ENCODE results near the gene SPTB.

SPTB gene

DNA sequence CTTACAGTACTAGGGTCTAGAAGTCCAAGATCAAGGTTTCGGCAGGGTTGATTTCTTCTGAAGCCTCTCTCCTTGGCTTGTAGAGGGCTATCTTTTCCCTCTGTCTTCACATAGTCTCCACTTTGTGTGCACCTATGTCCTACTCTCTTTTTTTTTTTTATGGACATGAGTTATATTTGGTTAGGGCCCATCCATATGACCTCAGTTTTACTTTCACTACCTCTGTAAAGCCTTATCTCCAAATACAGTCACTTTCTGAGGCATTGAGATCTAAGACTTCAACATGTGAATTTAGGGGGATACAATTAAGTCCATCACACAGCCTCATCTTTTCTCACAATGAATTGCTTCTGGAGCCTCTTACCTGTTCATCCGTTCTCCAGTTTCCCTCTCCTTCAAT lies 5.9 kb upstream of the SPTB start:
- no peak for DNase-seq (ENCODE audit: low read depth)

DNA sequence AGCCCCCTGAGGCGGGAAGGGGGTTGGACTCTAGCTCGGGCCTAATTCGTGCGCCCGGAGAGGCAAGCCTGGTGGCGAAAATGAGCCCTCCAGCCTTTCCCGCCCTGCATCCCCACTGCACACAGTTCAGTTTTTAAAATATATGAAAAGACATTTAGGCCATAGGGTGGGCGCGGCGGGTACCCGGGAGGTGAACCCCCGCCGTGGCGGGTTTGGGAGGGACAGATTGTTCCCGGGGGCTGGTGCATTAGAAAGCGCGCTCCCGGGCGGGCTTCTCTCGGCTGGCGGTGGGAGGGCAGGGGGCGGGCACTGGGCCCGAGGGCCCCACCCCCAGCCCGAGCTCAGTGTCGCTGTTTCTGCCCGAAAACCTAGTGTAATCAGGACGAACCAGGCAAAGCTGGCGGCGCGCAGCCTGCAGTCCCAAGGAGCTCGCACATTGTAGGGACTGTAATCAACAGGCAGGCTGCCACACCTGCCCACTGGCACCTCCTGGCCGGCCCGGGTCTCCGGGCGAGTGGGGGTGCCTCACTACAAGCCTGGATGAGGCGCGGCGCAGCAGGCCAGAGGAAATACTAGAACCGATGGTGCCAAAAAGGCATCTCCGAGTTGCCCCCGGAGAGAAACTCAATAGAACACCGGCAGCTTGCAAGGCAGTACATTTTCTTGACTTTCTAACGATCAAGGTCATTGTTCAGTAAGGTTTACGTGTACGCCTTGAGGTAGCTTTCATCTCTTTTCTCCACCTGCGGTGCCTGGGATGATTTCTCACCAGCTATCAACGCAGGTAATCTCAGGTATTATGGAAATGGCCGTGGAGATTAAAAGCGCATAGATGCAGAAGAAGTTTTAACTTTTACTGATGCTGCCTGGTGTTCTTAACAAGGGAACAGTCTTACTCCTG lies 764 bp upstream of the SPTB start:
- no peak for DNase-seq (ENCODE audit: low read depth)

DNA sequence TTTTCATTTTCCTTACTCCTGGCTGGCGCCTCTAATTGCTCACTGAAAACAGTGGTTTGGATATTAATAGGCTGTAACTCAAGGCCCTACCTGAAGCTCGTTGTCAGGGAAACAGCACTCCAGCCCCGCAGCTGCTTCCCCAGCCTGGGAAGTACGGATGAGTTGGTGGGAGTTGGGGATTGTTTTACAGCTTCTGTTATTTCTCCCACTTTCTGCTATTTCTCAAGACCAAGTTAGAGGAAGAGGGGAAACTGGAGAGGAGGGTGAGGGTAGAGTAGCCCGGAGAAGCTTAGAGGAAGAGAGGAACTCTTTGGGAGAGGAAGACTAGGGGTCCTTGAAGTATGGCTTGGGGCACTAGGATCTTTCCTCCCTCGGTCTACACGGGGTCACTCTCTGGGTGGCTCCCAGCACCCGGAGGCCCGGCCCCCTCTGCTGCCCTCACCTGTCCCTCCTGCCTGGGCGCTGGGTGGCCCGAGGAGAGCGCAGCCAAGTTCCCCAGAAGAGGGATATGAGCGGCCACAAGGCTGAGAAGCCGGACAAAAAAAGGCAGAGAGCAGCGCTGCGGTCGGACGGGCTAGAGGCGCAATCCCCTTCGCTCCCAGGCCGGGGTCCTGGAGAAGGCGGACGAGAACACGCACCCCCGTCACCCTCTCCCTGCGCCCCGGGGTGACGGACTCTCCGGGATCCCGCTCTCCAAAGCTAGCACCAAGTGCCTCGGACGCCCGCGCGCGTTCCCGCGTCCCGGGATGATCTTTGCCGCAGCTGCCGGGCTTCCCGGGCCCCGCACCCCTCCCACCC lies 671 bp downstream of the SPTB start:
- no peak for DNase-seq (ENCODE audit: low read depth)

DNA sequence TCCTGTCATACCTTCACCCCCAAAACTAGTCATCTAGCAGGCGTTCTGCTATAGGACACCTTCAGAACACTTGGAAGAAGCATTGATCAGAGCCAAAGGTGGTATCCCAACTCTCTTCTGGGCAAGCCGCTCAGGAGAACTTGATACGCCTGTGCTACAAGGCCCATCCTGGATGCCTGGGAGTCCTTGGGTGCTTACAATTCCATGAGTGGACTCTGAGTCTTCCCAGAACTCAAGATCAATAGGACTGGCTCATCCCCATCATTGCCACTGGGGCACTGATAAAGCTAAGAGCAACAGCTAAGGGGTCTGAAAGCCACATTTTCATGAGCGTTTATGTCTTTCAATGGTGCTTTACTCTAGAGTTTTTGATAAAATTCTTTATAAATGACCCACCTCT lies 1.9 kb downstream of the SPTB start:
- DNase-seq (ENCODE audit: low read depth) = no peak

DNA sequence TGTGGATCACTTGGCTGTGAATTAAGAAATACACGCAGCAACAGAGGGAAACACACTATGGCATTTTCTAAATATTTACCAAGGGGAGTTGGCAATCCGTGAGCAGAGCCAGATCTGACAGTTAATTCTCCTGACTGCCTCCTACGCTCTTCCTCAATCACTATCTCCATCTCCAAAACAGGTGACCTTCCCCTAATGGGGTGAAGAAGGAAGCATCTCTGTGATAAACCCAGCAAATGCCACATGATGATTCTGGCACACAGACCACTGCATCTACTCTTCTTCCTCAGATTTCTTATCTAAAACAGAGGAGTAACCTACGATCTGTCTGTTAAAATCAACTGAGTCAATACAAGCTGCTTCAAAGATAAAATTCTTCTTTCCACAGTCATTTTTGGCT lies 4.4 kb downstream of the SPTB start:
- DNase-seq (ENCODE audit: low read depth) = no peak

GRCh38 chr14:64873506-64874219 lies 6.0 kb downstream of the SPTB start:
- no peak for DNase-seq (ENCODE audit: low read depth)

- DNase-seq (ENCODE audit: low read depth) = no peak
These were observed 8.4 kb downstream of the SPTB start for GRCh38 chr14:64871344-64871743.

DNA sequence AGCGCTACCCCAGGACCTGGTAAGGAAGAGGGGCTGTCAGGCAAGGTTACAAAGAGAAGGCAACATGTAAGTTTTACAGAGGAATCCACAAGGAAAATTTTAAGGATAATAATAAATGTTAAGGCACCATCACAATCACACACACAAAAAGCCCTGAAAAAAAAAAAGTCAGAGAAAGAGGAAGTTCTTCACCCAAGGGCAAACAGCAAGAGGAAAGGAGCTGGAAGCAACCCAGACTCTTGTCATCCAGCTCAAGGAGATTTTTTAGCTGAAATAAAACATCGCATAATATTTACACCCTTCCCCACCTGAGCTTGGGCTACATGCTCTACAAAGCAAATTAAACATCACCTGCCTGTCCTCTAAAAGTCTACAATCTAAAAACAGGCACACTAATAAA lies 9.5 kb downstream of the SPTB start:
- no peak for DNase-seq (ENCODE audit: low read depth)

DNA sequence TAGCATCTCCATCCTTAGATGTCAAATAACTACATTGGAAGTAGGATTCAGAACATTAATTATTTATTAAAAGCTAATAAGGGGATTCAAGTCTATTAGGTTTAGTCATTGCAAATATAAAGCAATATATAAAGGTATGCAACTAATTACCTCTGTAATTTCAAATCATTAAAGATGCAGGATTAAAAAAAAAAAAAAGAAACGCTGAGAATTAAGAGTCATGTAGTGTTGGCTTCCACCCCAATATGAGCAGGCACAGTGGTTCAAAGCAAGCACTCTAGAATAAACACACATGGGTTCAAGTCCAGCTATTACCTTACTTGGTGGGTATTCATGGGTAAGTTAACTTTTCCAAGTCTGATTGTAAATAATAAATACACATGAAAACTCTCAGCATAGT lies 10.9 kb downstream of the SPTB start:
- no peak for DNase-seq (ENCODE audit: low read depth)

DNA sequence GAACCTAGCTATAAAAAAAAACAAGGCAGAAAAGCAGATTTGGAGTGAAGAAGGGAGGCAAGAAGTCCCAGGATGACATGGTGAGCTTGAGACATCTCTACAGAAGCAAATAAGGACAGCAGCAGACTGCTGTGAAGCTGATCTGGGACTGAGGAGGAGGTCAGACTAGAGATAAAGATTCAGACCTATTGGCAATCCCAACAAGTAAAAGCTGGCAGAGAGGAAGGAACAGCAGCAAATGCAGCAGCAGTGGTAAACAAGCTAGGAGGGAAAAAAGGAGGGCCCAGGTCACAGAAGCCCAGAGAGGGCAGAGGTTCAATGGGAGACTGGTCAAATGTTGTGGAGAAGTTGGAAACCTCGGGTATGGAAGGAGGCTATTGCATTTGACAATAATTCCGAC lies 11.3 kb downstream of the SPTB start:
- no peak for DNase-seq (ENCODE audit: low read depth)

DNA sequence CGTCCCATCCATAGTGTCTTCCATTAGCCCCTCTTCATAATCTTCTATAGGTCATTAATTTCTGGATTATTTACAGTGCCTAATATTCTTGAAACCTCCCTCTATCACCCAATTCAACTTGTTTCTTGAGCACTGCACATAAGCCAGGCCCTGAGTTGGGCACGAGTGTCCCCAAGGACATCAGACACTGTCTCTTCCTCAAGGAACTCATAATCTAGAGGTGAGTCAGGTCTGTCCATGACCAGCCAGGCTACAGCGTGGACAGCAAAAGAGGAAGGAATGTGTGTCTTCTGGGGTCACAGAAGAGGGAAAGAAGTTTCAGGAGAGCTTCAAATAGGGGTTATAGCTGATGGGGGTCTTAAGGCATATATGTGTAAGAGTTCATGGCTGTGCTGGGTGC lies 12.5 kb downstream of the SPTB start:
- no peak for DNase-seq (ENCODE audit: low read depth)

GRCh38 chr14:64865992-64866391 lies 13.7 kb downstream of the SPTB start:
- no peak for DNase-seq (ENCODE audit: low read depth)

- DNase-seq (ENCODE audit: low read depth) = no peak
These were observed 14.6 kb downstream of the SPTB start for GRCh38 chr14:64865109-64865508.

GRCh38 chr14:64864258-64864657 lies 15.4 kb downstream of the SPTB start:
- no peak for DNase-seq (ENCODE audit: low read depth)

DNA sequence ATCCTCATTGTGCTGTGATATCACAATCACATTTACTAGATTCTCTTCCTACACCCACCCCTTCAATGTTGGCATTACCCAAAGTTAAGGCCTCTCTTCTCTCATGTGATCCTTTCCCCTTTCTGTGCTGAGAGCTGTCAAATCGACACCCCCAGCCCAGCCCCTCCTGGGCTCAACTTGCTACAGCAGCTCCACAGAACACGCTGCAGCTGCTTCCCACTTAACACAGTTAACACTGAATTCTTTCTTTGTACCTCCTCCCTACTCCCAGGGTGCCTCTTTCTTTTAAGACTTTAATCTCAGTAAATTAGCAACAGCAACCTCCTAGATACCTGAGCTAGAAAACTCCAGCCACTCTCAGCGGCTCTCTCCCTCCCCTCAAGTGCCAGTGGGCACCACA lies 17.8 kb downstream of the SPTB start:
- no peak for DNase-seq (ENCODE audit: low read depth)

GRCh38 chr14:64860039-64860438 lies 19.7 kb downstream of the SPTB start:
- DNase-seq (ENCODE audit: low read depth) = no peak

- DNase-seq (ENCODE audit: low read depth) = no peak
These were observed 21.5 kb downstream of the SPTB start for GRCh38 chr14:64857979-64858744.

- no peak for DNase-seq (ENCODE audit: low read depth)
These were observed 22.9 kb downstream of the SPTB start for GRCh38 chr14:64856529-64857445.

DNA sequence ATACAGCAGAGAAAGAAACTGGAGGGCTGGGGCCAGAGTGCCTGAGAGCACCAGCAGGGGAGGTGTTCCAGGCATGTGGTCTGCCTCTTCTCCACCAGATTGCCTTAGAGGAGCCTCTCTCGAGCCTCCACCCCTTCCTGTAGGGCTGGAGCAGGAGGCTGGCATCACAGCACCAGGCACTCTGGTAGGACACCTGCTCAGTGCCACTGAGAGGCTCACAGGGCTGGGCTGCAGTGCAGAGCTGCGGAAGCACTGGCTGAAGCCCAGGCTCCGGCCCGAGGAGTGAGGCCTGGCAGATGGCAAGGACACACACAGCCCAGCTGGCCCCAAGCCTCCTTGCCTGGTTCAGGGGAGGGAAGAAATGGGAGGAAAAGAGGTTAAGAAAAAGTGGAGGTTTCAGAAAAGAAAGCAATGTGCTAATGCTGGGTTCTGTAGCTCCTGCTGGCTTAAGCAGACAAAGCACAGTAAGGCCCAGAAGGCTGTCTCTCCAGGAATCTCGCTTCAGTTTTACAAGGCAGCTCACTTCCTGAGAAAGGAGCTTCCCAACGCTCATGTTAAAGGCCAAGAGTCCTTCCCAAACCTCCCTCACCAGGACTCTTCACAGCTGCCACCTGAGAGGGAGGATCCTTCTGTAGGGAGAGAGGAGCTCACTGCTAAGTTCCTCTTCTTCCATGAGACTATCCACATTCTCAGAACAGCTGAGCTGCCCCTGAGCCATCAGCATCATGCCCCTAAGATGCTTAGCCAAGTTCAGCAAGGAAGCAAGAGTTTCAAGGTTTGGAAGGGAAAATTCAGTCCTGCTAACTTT lies 23.8 kb downstream of the SPTB start:
- no peak for DNase-seq (ENCODE audit: low read depth)

Measured in fibroblast of the conjunctiva (primary cell).